GM21526 (cell line): ENCODE measurements around the gene TRAPPC10.

Source experiments
- ATAC-seq: cut with Tn5 transposase; IDR thresholded peaks from one replicate; pipeline ENCODE4 v1.9.1; 2021; ENCODE audit warnings: moderate library complexity; ENCODE audit not compliant: unreplicated experiment, low FRiP score

The TRAPPC10 gene, protein sequence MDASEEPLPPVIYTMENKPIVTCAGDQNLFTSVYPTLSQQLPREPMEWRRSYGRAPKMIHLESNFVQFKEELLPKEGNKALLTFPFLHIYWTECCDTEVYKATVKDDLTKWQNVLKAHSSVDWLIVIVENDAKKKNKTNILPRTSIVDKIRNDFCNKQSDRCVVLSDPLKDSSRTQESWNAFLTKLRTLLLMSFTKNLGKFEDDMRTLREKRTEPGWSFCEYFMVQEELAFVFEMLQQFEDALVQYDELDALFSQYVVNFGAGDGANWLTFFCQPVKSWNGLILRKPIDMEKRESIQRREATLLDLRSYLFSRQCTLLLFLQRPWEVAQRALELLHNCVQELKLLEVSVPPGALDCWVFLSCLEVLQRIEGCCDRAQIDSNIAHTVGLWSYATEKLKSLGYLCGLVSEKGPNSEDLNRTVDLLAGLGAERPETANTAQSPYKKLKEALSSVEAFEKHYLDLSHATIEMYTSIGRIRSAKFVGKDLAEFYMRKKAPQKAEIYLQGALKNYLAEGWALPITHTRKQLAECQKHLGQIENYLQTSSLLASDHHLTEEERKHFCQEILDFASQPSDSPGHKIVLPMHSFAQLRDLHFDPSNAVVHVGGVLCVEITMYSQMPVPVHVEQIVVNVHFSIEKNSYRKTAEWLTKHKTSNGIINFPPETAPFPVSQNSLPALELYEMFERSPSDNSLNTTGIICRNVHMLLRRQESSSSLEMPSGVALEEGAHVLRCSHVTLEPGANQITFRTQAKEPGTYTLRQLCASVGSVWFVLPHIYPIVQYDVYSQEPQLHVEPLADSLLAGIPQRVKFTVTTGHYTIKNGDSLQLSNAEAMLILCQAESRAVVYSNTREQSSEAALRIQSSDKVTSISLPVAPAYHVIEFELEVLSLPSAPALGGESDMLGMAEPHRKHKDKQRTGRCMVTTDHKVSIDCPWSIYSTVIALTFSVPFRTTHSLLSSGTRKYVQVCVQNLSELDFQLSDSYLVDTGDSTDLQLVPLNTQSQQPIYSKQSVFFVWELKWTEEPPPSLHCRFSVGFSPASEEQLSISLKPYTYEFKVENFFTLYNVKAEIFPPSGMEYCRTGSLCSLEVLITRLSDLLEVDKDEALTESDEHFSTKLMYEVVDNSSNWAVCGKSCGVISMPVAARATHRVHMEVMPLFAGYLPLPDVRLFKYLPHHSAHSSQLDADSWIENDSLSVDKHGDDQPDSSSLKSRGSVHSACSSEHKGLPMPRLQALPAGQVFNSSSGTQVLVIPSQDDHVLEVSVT

DNA sequence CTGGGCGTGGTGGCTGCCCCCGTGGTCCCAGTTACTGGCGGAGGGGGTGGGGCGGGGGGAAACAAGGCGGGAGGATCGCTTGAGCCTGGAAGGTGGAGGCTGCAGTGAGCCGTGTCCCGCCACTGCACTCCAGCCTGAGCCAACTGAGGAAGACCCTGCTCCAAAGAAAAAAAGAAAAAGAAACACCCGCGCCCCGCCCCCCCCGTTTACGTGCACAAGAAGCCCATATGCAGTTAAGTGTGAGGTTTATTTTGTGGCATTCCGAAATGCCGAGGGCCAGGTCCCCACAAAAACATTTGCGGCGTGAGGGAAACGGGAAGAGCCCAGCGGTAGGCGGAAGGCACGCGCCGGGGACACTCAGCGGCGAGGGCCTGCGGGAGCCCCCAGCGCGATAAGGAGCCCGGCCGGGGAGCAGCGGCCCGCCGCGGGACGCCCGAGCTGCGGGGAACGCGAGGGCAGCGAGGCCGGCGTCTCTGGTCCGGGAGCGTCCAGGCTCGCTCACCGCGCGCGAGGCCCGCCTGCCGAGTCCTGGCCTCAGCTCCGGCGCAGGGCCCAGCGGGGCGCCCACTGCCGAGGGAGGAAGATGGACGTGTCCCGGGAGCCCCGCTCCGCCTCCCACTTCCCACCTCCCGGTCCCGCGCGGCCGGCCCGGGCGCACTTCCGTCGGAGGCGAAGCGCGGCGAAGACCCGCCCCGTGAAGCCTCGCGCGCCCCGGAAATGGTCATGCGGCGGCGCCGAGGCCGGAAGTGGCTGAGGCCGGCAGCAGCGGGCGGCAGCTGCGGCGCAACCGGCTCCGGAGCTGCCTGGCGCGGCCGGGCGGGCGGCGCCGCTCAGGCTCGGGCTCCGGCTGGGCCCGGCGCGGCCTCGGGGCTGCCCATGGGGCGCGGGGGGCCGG, at the start of gene TRAPPC10:
Gene TRAPPC10 (plus strand): TSS at position 731 of the 895 bp plus-strand sequence. CDS start 185 bp downstream, outside the sequence.
- ATAC-seq, result peak; percentile 51

DNA sequence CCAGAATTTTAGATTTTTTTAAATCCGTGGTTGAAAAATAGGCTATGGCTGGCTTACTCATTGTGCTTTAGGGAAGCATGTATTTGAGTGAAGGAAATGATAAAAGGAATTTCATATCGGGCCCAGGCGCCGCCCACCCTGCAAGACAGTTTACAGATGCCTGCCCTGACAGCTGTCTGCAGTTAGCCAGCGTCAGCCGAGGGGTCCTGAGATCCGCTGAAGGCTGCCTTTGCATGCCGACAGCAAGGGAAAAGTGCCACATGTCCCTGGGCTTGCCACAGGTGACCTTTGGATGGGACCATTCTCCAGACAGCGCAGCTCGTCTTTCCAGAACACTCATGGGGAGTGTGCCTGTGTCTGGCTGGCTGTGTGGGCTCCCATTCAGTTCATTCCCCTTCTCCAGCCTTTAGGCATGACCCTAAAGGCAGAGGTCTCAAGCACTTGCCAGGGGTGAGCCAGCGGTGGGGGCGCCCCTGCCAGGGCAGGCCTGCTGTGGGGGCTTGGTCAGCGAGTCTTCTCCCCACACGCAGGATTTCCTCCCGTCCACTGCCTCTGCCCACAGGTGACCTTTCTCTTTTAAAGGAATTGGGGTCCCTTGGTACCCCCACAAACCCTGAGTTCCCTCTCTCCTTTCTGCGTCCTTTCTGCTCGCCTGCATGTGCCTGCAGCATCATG, 46.1 kb upstream of the TRAPPC10 start:
- no peak for ATAC-seq

DNA sequence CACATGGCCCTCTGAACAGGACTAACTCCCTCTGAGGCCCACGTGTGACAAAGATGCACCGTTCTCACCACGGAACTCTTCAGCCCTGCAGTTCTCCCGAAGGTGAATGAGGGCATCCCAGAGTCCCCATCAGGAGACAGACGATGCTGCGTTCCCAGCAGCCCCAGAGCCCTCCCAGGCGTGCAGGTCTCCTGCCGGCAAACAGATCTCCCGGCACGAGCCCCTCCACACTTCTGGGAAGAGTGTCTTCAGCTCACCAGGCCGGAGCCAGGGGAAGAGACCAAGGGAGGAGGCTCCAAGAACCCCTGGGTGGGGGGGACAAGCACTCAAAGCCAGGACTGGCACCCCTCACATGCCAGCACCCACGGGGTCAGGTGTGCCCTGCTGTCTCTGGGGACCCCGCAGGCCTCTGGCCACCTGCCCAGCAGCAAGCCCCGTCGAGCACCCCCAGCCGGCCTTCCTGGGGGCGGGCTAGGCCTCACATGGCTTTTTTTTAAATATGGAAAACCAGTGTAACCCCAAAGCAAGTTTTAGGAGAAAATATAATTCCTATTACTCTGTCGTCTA, 45.1 kb upstream of the TRAPPC10 start:
- ATAC-seq, result no peak

DNA sequence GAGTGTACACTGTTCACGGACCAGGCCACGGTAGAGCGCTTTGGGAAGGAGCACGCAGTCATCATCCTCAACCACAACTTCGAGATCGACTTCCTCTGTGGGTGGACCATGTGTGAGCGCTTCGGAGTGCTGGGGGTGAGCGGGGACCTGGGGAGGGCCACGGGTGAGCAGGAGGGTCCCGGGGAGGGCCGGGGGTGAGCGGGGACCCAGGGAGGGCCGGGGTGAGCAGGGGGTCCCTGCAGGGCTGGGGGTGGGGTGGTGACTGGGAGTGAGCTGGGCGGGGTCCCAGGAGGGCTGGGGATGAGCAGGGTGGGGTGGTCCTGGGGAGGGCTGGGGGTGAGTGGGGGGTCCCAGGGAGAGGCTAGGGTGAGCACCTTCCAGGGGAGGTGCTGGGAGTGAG, 44.1 kb upstream of the TRAPPC10 start:
- no peak for ATAC-seq

DNA sequence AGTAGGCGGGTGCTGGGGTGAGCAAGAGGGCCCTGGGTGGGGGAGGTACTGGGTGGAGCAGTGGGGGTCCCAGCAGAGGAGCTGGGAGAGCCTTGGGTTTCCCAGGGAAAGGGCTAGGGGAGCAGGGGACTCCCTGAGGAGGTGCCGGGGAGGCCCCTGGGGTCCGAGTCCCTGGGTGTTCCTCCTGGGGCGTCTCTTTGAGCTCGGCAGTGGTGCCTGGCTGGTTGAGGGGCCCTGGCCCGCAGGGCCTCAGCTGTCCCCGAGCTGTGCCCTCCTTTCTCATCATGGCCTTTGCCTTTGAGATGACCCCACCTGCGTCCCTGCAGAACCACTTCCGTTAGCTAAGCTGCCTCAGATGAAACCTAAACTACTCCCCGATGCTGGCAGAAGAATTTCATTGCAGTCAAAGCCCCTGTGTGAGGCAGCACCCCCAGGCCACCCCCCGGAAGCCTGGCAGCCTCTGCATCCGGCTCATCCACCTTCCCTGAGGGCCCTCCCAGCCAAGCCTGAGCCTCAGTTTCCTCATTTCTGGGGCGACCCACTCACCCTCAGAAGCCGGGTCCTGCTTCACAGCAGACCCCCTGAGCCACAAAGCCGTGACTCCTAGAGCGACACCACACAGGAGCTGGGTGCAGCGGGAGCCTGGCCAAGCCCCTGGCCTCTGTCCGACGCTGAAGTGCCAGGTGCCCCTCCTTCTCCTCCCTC, 43.5 kb upstream of the TRAPPC10 start:
- no peak for ATAC-seq

DNA sequence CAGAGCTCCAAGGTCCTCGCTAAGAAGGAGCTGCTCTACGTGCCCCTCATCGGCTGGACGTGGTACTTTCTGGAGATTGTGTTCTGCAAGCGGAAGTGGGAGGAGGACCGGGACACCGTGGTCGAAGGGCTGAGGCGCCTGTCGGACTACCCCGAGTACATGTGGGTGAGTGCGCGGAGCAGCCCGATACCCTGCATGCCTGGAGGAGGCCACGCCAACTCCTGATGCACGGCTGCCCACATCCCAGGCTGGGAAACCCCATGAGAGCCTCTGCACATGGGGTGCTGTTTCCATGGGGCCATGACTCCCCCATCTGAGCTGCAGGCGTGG, 43.0 kb upstream of the TRAPPC10 start:
- no peak for ATAC-seq

DNA sequence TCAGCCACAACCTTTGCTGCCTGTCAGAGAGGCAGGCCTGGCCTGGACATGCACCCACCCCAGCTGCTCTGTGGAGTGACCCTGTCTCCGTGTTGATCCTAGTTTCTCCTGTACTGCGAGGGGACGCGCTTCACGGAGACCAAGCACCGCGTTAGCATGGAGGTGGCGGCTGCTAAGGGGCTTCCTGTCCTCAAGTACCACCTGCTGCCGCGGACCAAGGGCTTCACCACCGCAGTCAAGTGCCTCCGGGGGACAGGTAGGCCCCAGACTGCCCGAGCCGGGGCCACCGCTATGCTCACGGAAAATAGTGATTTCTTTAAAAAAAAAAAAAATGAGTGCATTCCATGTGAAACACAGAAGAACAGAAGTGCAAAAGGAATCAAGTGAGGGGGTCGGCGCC, 41.6 kb upstream of the TRAPPC10 start:
- no peak for ATAC-seq

DNA sequence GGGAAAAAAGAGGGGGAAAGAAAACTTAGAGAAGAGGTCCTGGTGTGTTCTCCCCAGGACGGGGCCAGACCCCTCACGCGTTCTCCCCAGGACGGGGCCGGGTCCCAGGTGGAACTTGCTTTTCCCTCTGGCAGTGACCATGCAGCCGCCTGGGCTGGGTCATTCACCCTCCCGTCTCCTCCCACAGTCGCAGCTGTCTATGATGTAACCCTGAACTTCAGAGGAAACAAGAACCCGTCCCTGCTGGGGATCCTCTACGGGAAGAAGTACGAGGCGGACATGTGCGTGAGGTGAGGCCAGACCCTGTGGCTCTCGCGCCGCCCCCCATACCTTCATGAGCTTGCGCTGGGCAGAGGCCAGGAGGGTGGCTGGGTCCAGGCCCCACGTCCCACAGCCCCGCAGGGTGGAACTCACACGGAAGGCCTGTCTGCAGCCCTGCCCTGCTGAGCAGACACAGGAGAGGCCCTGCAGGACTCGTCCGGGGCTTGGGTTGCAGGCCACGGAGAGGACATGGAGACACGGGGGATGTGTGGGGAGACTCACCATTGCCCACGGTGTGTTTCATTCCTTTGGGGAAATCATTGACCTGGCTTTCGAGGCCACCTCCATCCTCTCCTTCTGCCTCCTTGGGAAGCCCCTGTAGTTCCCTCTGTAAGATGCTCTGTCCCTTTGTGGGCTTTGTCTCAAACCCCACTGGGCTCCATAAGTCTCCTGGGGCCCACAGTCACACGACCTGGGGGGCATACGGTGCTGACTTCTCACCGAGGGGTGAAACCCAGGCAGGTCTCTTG, 40.7 kb upstream of the TRAPPC10 start:
- no peak for ATAC-seq

DNA sequence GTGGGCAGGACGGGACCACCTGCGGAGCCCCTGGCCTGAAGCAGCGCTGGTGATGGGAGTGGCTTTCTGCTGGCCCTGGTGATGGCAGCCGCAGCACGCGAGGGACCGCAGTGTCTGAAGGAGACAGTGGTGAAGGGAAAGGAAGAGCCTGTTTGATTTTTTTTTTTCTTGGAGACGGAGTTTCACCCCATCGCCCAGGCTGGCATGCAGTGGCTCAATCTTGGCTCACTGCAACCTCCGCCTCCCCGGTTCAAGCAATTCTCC, 40.2 kb upstream of the TRAPPC10 start:
- no peak for ATAC-seq

DNA sequence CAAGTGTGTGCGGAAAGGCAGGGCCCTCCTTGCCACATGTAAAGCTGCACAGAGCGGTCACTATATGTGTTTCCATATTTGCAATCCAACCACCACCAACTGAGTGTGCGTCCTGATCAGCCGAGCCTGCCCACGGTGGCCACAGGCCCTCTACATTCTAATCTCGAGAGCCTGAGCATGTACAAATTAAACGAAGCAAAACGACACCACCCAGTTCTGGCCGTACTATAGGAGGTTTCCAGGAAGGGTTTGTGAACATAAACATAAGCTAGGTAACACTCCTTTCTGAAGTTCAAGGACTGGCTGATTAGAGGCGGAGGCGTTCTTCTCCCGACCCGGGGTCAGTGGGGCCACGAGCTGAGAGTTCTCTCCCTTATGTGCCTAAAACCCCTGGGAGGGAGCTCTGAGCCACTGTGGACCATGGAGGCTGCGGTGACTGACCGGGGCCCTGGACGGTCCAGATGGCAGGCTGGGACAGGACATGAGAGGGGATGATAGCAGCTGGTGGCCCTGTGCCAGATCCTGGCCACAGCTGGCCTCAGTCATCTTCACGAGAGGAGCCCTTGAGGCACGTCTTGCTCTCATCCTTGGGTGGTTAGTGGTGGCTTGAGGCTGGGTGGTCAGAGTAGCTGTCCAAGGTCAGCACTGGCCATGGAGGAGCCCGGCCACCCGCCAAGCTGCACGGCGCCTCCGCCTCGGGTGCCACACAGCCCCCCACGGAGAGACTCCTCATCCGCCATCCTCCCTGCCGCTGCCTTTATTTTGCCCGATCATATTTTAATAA, 39.1 kb upstream of the TRAPPC10 start:
- no peak for ATAC-seq

DNA sequence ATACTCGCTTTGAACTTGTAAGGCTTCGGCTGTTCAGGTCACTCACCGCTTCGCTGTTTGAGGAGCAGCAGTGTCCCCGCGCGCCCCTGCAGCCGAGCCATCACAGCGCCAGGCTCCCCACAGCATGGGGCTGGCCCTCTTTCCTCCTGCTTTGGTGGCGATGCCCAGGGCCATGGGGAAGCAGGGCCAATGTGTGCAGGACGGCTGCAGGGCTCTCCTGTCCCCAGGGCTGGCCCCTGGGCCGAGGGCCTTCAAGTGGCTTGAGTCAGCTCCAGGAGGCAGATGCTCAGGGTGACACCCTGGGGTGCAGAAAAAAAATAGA, 38.5 kb upstream of the TRAPPC10 start:
- no peak for ATAC-seq

DNA sequence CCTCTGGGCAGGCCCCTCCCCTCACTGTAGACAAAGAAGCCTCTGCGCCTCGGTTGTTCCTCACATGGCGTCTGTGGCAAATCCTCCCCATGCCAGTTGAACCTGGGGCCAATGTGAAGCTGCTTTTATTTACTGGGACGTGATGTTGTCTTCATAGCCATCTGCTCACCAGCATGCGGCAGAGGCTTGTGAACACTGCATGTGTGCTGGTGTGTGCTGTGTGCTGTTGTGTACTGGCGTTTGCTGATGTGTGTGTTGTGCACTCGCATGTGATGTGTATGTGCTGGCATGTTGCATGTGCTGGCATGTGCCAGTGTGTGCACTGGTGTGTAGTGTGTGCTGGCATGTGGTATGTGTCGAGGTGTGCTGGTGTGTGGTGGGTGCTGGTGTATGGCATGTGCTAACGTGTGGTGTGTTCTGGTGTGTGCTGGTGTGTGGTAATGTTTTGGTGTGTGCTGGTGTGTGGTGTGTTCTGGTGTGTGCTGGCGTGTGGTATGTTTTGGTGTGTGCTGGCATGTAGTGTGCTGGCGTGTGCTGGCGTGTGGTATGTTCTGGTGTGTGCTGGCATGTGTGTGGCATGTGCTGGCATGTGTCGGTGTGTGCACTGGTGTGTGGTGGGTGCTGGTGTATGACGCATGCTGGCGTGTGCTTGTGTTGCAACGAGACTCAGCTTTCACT, 37.2 kb upstream of the TRAPPC10 start:
- ATAC-seq, result no peak

DNA sequence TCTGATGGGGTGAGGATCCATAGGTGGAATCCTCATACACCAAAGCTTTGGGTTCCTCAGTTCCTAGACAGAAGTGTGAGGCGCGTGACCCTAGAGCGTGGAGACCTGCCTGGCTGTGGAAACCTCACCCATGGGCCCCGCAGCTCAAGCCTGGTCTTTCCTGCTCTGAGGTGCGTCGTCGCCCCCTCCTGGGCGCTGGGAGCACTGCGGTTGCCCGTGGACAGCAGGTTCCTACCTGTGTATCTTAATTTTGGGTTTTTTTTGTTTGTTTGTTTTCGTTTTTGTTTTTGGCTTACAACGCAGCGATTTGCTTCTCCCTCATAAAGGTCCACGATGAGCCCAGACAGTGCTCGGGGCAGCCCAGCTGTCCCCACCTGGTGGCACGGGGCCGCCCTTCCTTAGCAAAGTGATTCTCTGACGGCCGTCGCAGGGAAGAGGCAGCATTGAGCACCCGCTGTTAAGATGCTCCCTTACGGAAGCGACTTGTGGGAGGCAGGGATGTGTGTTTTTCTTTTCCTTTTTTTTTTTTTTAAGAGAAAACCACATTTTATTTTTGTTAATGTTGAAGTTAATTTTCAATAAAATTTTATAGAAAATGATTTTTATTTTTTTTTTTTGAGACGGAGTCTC, 36.5 kb upstream of the TRAPPC10 start:
- ATAC-seq, result no peak

DNA sequence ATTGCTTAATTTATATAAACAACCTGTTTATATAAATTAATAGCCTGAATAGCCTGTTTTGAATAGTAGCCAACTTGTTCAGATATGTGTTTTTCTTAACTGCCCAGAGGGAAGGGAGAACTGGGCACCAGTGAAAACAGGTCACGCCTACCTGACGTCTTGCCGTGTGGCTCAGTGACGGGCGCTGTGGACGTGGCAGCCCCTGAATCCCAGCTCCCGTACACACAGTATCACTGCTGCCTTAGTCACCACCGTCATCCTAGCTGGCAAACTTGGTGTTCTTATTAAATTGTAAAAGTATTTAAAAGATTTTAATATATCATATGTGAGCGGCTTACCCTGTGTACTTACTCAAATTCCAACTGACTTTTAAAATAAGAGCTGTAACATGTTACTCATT, 35.4 kb upstream of the TRAPPC10 start:
- no peak for ATAC-seq

DNA sequence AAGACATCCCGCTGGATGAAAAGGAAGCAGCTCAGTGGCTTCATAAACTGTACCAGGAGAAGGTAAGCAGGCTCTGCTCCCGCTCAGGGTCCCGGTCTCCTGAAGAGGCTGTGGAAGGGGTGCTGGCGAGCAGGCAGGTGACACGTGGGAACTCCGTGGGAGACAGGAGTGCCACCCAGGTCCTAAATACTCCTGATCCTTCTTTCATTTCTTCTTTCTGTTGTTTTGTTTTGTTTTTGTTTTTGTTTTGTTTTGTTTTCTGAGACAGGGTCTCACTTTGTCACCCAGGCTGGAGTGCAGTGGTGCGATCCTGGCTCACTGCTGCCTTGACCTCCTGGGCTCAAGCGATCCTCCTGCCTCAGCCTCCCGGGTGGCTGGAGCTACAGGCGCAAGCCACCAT, 34.0 kb upstream of the TRAPPC10 start:
- ATAC-seq, result no peak

DNA sequence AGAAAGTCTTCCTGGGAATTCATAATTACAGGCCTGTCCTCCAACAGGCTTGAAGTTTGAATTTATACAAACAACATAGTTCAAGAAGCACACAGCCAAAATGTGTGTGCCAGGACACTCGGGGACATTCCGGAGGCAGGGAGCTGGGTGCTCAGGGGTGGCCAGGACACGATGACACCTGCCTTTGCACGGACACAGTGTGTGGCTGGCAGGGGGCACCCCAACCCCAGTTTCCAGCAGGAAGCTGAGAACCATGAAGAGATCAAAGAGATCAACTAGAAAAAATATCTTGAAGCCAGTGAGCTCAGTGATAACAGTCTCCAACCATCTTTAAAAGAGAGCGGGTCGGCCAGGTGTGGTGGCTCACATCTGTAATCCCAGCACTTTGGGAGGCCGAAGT, 32.5 kb upstream of the TRAPPC10 start:
- no peak for ATAC-seq
